ENCODE data around the gene GUCY2D.

GUCY2D gene

DNA sequence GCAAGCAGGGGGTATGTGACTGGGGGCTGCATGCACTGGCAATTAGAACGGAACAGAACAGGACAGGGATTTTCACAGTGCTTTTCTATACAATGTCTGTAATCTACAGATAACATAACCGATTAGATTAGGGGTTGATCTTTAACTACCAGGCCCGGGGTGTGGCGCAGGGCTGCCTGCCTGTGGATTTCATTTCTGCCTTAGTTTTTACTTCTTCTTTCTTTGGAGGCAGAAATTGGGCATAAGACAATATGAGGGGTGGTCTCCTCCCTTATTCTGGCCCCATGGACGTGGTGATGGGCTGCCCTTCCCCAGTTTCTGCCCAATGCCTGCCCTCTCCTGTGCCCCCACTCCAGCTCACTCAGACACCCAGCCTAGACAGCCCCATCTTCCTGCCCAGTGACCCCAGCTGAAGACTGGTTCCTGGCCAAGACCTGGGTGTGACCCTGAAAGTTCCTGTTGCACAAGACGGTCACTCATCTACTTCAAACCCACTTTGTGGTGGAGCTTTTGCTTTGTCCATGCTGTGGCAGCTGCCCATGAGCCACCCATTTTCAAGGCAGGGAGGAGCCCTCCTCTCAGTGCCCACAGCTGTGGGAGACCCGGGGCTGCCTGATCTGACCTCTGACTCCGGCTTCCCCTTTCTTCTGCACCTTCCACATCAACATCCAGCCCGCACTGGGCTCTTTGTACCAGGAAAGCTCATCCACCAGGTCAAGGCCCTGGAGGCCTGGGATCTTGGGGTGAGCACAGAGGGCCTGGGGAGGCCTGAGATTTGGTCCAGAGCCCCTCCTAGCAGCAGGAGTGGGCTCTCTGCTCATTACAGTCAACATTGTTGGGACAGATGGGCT, 66.5 kb downstream of the GUCY2D start:
- no peak for DNase-seq

DNA sequence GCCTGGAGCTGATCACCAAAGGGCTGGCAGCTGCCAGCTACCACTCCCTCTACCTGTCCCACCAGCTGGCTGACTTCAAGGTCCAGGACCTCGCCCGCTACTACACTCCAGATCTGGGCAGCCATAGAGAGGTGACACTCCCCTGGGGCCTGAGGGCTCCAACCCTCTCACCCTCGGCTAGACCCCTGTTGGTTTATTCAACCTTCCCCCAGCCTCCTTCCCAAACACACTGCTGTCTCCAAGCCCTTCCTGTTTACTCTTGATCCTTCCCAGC, 67.1 kb downstream of the GUCY2D start:
- no peak for DNase-seq
